ENCODE data around the gene MMP17.

DNA sequence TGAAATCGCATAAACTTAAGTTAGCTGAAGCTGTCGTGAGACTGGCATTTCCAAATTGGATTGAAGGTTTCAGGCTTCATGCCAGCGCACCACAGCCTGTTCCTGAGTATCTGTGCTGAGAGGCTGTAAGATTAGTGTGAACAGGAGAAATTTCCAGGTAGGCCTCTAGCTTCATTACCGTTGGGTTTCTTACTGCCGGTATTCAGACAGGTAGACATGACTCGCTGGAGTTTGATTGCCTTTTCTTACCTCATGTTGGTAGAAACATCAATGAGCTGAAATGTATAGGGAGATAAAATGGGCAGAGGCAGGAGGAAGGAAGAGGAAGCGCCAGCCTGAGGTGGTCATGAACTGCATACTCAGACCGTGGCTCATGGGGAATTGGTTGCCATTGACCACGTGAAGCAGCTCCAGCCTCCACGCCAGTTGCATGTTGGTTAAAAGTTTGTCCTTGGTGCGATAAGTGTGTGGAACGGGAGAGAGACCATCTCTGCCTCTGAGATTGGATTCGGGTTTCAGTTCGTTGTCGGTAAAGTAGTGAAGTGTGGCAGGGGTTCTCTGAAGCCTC, 42.3 kb upstream of the MMP17 start:
- TF ChIP-seq, protein P1, sequence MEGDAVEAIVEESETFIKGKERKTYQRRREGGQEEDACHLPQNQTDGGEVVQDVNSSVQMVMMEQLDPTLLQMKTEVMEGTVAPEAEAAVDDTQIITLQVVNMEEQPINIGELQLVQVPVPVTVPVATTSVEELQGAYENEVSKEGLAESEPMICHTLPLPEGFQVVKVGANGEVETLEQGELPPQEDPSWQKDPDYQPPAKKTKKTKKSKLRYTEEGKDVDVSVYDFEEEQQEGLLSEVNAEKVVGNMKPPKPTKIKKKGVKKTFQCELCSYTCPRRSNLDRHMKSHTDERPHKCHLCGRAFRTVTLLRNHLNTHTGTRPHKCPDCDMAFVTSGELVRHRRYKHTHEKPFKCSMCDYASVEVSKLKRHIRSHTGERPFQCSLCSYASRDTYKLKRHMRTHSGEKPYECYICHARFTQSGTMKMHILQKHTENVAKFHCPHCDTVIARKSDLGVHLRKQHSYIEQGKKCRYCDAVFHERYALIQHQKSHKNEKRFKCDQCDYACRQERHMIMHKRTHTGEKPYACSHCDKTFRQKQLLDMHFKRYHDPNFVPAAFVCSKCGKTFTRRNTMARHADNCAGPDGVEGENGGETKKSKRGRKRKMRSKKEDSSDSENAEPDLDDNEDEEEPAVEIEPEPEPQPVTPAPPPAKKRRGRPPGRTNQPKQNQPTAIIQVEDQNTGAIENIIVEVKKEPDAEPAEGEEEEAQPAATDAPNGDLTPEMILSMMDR (IDR thresholded peaks at IDR 0.05), result no peak
- TF ChIP-seq POLR2A (IDR thresholded peaks at IDR 0.05), result no peak

All from esophagus squamous epithelium (tissue), 4 donors.